BJ (cell line): ENCODE measurements around the gene CEP170B. TPM values are rescaled to one million over a fixed set of nuclear protein-coding genes. Genes with fewer than 3 reads are reported as not detected.
"Not testable (repeated sequence)": the region's sequence is repeated elsewhere in the genome, so short reads cannot be mapped to it uniquely, and the experiment has no call there.

ENCODE experiments used
- CTCF ChIA-PET: fragments of 350-600 bp; formaldehyde crosslinking; extraction: SDS; loops from one replicate; lab custom pipeline; 2021; ENCODE audit warnings: antibody characterized with exemption, inconsistent platforms; lab: Yijun Ruan, JAX
- POLR2A ChIA-PET: fragments of 300-600 bp; sonication (Branson Sonifier 250); formaldehyde crosslinking; extraction: SDS; loops from one replicate; lab custom pipeline; 2021; ENCODE audit warnings: antibody characterized with exemption; lab: Charles Lee
- DNase-seq: peaks from one replicate; pipeline ENCODE4 v3.0.0-alpha.2; 2011; ENCODE audit warnings: low read depth
- H3K27me3 ChIP-seq: 2 replicates; pipeline ENCODE4 v1.6.0; 2011; ENCODE audit warnings: low read length; ENCODE audit not compliant: control insufficient read depth, insufficient read depth
- H3K36me3 ChIP-seq: 2 replicates; pipeline ENCODE4 v1.5.1; 2011; ENCODE audit warnings: low read length; ENCODE audit not compliant: control insufficient read depth, insufficient read depth
- H3K4me3 ChIP-seq: 2 replicates; pipeline ENCODE4 v1.5.1; 2011; ENCODE audit warnings: low read depth, mild to moderate bottlenecking, control low read depth, low read length
- CTCF ChIP-seq: IDR thresholded peaks from 2 replicates; pipeline ENCODE4 v1.5.1; 2011; ENCODE audit warnings: low read depth, mild to moderate bottlenecking, control low read depth, inconsistent platforms, low read length, moderate library complexity; ENCODE audit not compliant: insufficient read depth
- polyA plus RNA-seq: library from polyadenylated mRNA; depleted of rRNA; stranded (reverse); fragments of >200 nt; gene quantifications from 2 replicates; pipeline ENCODE4 v1.2.3, GENCODE V29; 2011

Gene CEP170B
- polyA plus RNA-seq, 1 experiment, result 8.0 TPM

GRCh38 chr14:104880584-104881210 is 15.6 kb downstream of the CEP170B start:
- CTCF ChIA-PET, result interaction anchor here (0.9 to 1.4 kb wide), 2 partner anchors 13 to 15 kb away, joined by 3 to 6 read pairs; no protein-coding TSS in a partner anchor
- H3K27me3 ChIP-seq, result no peaks in the 10 kb centered on the region
- H3K4me3 ChIP-seq, result no peak overlapping the region
- POLR2A ChIA-PET, result no interaction called here
- no peak for TF ChIP-seq CTCF
- H3K36me3 ChIP-seq, result peaks cover 29% of the 10 kb centered on the region
- no peak for DNase-seq

- H3K36me3 ChIP-seq, result peaks cover 31% of the 10 kb centered on the region
- H3K27me3 ChIP-seq, result no peaks in the 10 kb centered on the region
- no peak overlapping the region for H3K4me3 ChIP-seq
- POLR2A ChIA-PET, result no interaction called here
- no peak for DNase-seq
- TF ChIP-seq CTCF, result no peak
- CTCF ChIA-PET, result no interaction called here
These were observed 16.4 kb downstream of the CEP170B start for GRCh38 chr14:104881369-104881979.

GRCh38 chr14:104882325-104882973 is 17.4 kb downstream of the CEP170B start:
- no peak for DNase-seq
- peaks cover 37% of the 10 kb centered on the region for H3K36me3 ChIP-seq
- no peaks in the 10 kb centered on the region for H3K27me3 ChIP-seq
- ChIA-PET POLR2A (no interaction called here), CTCF (no interaction called here)
- H3K4me3 ChIP-seq, result no peak overlapping the region
- no peak for TF ChIP-seq CTCF

- no peaks in the 10 kb centered on the region for H3K27me3 ChIP-seq
- ChIA-PET POLR2A (no interaction called here), CTCF (interaction anchor here (1.6 kb wide), 1 partner anchor 13 kb away, joined by 4 read pairs; no protein-coding TSS in a partner anchor)
- peaks cover 38% of the 10 kb centered on the region for H3K36me3 ChIP-seq
- H3K4me3 ChIP-seq, result no peak overlapping the region
- TF ChIP-seq CTCF, result no peak
- no peak for DNase-seq
These were observed 18.1 kb downstream of the CEP170B start for GRCh38 chr14:104882991-104883660.

GRCh38 chr14:104883681-104884361 is 18.8 kb downstream of the CEP170B start:
- CTCF ChIA-PET, result interaction anchor here (1.6 kb wide), 1 partner anchor 12 kb away, joined by 4 read pairs; no protein-coding TSS in a partner anchor
- peaks cover 35% of the 10 kb centered on the region for H3K36me3 ChIP-seq
- no peak for DNase-seq
- H3K27me3 ChIP-seq, result no peaks in the 10 kb centered on the region
- H3K4me3 ChIP-seq, result no peak overlapping the region
- no peak for TF ChIP-seq CTCF
- POLR2A ChIA-PET, result no interaction called here

- H3K27me3 ChIP-seq, POLR2A ChIA-PET, DNase-seq, H3K4me3 ChIP-seq: not testable (repeated sequence)
- CTCF ChIA-PET, result interaction anchor here (1.6 kb wide), 1 partner anchor 12 kb away, joined by 4 read pairs; no protein-coding TSS in a partner anchor
- peaks cover 37% of the 10 kb centered on the region for H3K36me3 ChIP-seq
These were observed 19.3 kb downstream of the CEP170B start for GRCh38 chr14:104884381-104884780.
